H1 (cell line): ENCODE results near the gene CCNH. TPM values are rescaled to one million over a fixed set of nuclear protein-coding genes. Genes with fewer than 3 reads are reported as not detected.

Experiments
- CTCF ChIA-PET: fragments of 300-600 bp; sonication (Branson Sonifier 250); formaldehyde crosslinking; loops from one replicate; lab custom pipeline; 2021; ENCODE audit not compliant: partially characterized antibody; lab: Charles Lee
- POLR2A ChIA-PET: fragments of 300-600 bp; sonication (Branson Sonifier 250); formaldehyde crosslinking; loops from one replicate; lab custom pipeline; 2021; ENCODE audit warnings: inconsistent platforms; ENCODE audit not compliant: partially characterized antibody; lab: Charles Lee
- DNase-seq, 2 experiments: peaks; one replicate each; pipeline versions ENCODE4 v3.0.0 to v3.0.0-alpha.2; 2010 to 2022; ENCODE audit warnings: low spot score in 2 of 2, low read depth in 1 of 2, mixed read lengths in 1 of 2
- FAIRE-seq: peaks from 2 replicates; lab custom pipeline; 2011; peaks lifted over from hg19 to GRCh38; lab: Jason Lieb, UNC
- H2AFZ ChIP-seq: 2 replicates; pipeline ENCODE4 v1.8.1; 2012; ENCODE audit warnings: low read length, inconsistent platforms
- H2AK5ac ChIP-seq: 2 replicates; pipeline ENCODE4 v1.6.1; 2013; ENCODE audit warnings: low read depth, low read length
- H2BK120ac ChIP-seq: replicated peaks from 2 replicates; pipeline ENCODE3; 2013; ENCODE audit warnings: low read depth, low read length, inconsistent platforms
- H2BK12ac ChIP-seq: 2 replicates; pipeline ENCODE4 v1.6.1; 2013; ENCODE audit warnings: low read depth, low read length
- H2BK15ac ChIP-seq: 2 replicates; pipeline ENCODE4 v1.6.1; 2013; ENCODE audit warnings: low read length
- H2BK20ac ChIP-seq: 2 replicates; pipeline ENCODE4 v1.6.1; 2013; ENCODE audit warnings: low read length
- H2BK5ac ChIP-seq: 2 replicates; pipeline ENCODE4 v1.6.1; 2013; ENCODE audit warnings: low read depth, low read length
- H3K14ac ChIP-seq: 2 replicates; pipeline ENCODE4 v1.6.1; 2013; ENCODE audit warnings: inconsistent platforms; ENCODE audit not compliant: insufficient read length
- H3K18ac ChIP-seq: 2 replicates; pipeline ENCODE4 v1.6.1; 2013; ENCODE audit warnings: low read length; ENCODE audit errors: extremely low read depth
- H3K23ac ChIP-seq: 2 replicates; pipeline ENCODE4 v1.6.1; 2013; ENCODE audit warnings: inconsistent platforms; ENCODE audit not compliant: insufficient read length
- H3K23me2 ChIP-seq: 2 replicates; pipeline ENCODE4 v1.6.1; 2013; ENCODE audit warnings: low read depth, low read length
- H3K27ac ChIP-seq: 2 replicates; pipeline ENCODE4 v1.6.1; 2011; ENCODE audit warnings: low read depth, low read length, inconsistent platforms
- H3K27me3 ChIP-seq, 4 experiments: replicated peaks in 1 of 4; 1 replicate in 1 of 4; 2 replicates in 3 of 4; pipeline versions ENCODE4 v1.6.1 to v1.8.1; 2011 to 2013; ENCODE audit warnings: low read length in 3 of 4, mild to moderate bottlenecking in 3 of 4, inconsistent platforms in 2 of 4, mixed read lengths in 2 of 4, moderate library complexity in 1 of 4; ENCODE audit not compliant: control insufficient read depth in 3 of 4, insufficient read depth in 3 of 4; ENCODE audit errors: extremely low read depth in 1 of 4
- H3K36me3 ChIP-seq, 4 experiments: 2 replicates each; pipeline versions ENCODE4 v1.6.1 to v1.8.1; 2011 to 2013; ENCODE audit warnings: mild to moderate bottlenecking in 4 of 4, low read length in 3 of 4, moderate library complexity in 2 of 4, control low read depth in 1 of 4, inconsistent platforms in 1 of 4; ENCODE audit not compliant: insufficient read depth in 4 of 4, control insufficient read depth in 2 of 4
- H3K4ac ChIP-seq: replicated peaks from 2 replicates; pipeline ENCODE3; 2013; ENCODE audit warnings: low read length, low read depth, mixed read lengths, inconsistent platforms; ENCODE audit not compliant: insufficient read length
- H3K4me1 ChIP-seq, 4 experiments: replicated peaks in 1 of 4; 1 replicate in 1 of 4; 2 replicates in 3 of 4; pipeline versions ENCODE4 v1.6.1 to v1.8.1; 2011 to 2013; ENCODE audit warnings: low read length in 3 of 4, inconsistent platforms in 2 of 4, mixed read lengths in 1 of 4; ENCODE audit not compliant: insufficient read depth in 4 of 4, control insufficient read depth in 3 of 4
- H3K4me2 ChIP-seq, 2 experiments: 2 replicates each; pipeline versions ENCODE4 v1.6.1 to v1.8.1; 2011 to 2013; ENCODE audit warnings: low read depth in 2 of 2, low read length in 2 of 2, control low read depth in 1 of 2, inconsistent platforms in 1 of 2, mild to moderate bottlenecking in 1 of 2; ENCODE audit not compliant: insufficient read depth in 1 of 2
- H3K4me3 ChIP-seq, 4 experiments: fragments of 200-600, 300-600 bp in 1 of 4; sonication (generic), shearing (Covaris generic), sonication (Bioruptor Twin) in 1 of 4; 2 replicates each; pipeline versions ENCODE4 v1.5.1 to v1.8.1; 2011 to 2016; ENCODE audit warnings: low read length in 4 of 4, low read depth in 3 of 4, control low read depth in 2 of 4, inconsistent platforms in 2 of 4, mild to moderate bottlenecking in 2 of 4, mixed read lengths in 1 of 4, moderate library complexity in 1 of 4; ENCODE audit not compliant: insufficient read depth in 2 of 4; ENCODE audit errors: extremely low read depth in 1 of 4
- H3K56ac ChIP-seq: replicated peaks from 2 replicates; pipeline ENCODE3; 2013; ENCODE audit warnings: low read depth, mild to moderate bottlenecking, mixed read lengths, low read length, inconsistent platforms; ENCODE audit not compliant: insufficient read length
- H3K79me1 ChIP-seq: 2 replicates; pipeline ENCODE4 v1.6.1; 2013; ENCODE audit warnings: low read depth, low read length, control low read depth
- H3K79me2 ChIP-seq, 2 experiments: 2 replicates each; pipeline versions ENCODE4 v1.6.1 to v1.8.1; 2012 to 2013; ENCODE audit warnings: low read length in 2 of 2, mild to moderate bottlenecking in 2 of 2, inconsistent platforms in 1 of 2; ENCODE audit not compliant: insufficient read depth in 2 of 2, control insufficient read depth in 1 of 2
- H3K9ac ChIP-seq, 4 experiments: replicated peaks in 1 of 4; 1 replicate in 1 of 4; 2 replicates in 3 of 4; pipeline versions ENCODE4 v1.6.1 to v1.8.1; 2011 to 2013; ENCODE audit warnings: low read depth in 3 of 4, low read length in 3 of 4, control low read depth in 2 of 4, mild to moderate bottlenecking in 2 of 4, moderate library complexity in 2 of 4, inconsistent platforms in 1 of 4; ENCODE audit errors: extremely low read depth in 1 of 4
- H3K9me3 ChIP-seq, 2 experiments: 2 replicates each; pipeline versions ENCODE4 v1.6.1 to v1.8.1; 2012 to 2013; ENCODE audit warnings: mild to moderate bottlenecking in 2 of 2, moderate library complexity in 2 of 2, control low read depth in 1 of 2, inconsistent platforms in 1 of 2, low read depth in 1 of 2, low read length in 1 of 2, mixed read lengths in 1 of 2; ENCODE audit not compliant: insufficient read depth in 2 of 2
- H4K20me1 ChIP-seq, 2 experiments: replicated peaks in 1 of 2; 2 replicates each; pipeline versions ENCODE3 to v1.8.1; 2011 to 2013; ENCODE audit warnings: inconsistent platforms in 2 of 2, low read length in 2 of 2, mild to moderate bottlenecking in 1 of 2; ENCODE audit not compliant: insufficient read depth in 2 of 2, control insufficient read depth in 1 of 2
- H4K5ac ChIP-seq: 2 replicates; pipeline ENCODE4 v1.6.1; 2013; ENCODE audit warnings: low read length, low read depth, mixed read lengths, inconsistent platforms; ENCODE audit not compliant: insufficient read length
- H4K8ac ChIP-seq: 2 replicates; pipeline ENCODE4 v1.8.0; 2013; ENCODE audit warnings: mild to moderate bottlenecking, moderate library complexity, low read length, inconsistent platforms; ENCODE audit not compliant: insufficient read depth; ENCODE audit errors: extremely low read depth
- H4K91ac ChIP-seq: replicated peaks from 2 replicates; pipeline ENCODE3; 2013; ENCODE audit warnings: low read length, mixed read lengths, inconsistent platforms; ENCODE audit not compliant: insufficient read length
- BCL11A ChIP-seq, 2 experiments: IDR thresholded peaks; one replicate each; pipeline ENCODE4 v1.6.1; 2011; ENCODE audit warnings: low read depth in 2 of 2, low read length in 2 of 2, mild to moderate bottlenecking in 2 of 2
- CEBPB ChIP-seq: IDR thresholded peaks from 2 replicates; pipeline ENCODE4 v1.6.1; 2012; ENCODE audit warnings: low read depth, low read length
- HDAC2 ChIP-seq, 2 experiments: fragments of 300-600 bp in 1 of 2; sonication (generic) in 1 of 2; IDR thresholded peaks; 2 replicates each; pipeline ENCODE4 v1.6.1; 2011 to 2012; ENCODE audit warnings: low read depth in 2 of 2, low read length in 2 of 2, mild to moderate bottlenecking in 2 of 2, moderate library complexity in 2 of 2, borderline replicate concordance in 1 of 2, inconsistent platforms in 1 of 2
- HDAC6 ChIP-seq: IDR thresholded peaks from one replicate; pipeline ENCODE4 v1.7.1; 2012; ENCODE audit warnings: low read depth, mild to moderate bottlenecking, inconsistent platforms, low read length, moderate library complexity
- RNF2 ChIP-seq: fragments of 200-900, 300-1000 bp; sonication (generic); IDR thresholded peaks from 2 replicates; pipeline ENCODE4 v1.7.1; 2016; ENCODE audit warnings: borderline replicate concordance, low read depth, mild to moderate bottlenecking, antibody characterized with exemption, low read length; ENCODE audit not compliant: poor library complexity, severe bottlenecking; ENCODE audit errors: missing control alignments
- SP1 ChIP-seq: IDR thresholded peaks from 2 replicates; pipeline ENCODE4 v1.6.1; 2011; ENCODE audit warnings: low read depth, low read length
- WGBS, 2 experiments: shearing (Covaris generic) in 1 of 2; methylation state at CpG; one replicate each; pipeline versions ENCODE4 v1.1.6 to v1.1.7; 2013 to 2015; ENCODE audit warnings: low lambda C conversion rate in 2 of 2, mixed read lengths in 2 of 2, inconsistent platforms in 1 of 2, low coverage in 1 of 2, missing lambda C conversion rate in 1 of 2; ENCODE audit not compliant: insufficient replicate concordance in 2 of 2, insufficient coverage in 1 of 2, insufficient read length in 1 of 2; ENCODE audit errors: extremely low coverage in 1 of 2, missing lambda C conversion rate in 1 of 2; 5-methylcytosine and 5-hydroxymethylcytosine counted together
- polyA plus RNA-seq, 7 experiments: library from polyadenylated mRNA; depleted of rRNA in 3 of 7; stranded (reverse) in 5 of 7; unstranded in 2 of 7; fragments of >200 nt in 5 of 7; fragments of 200-250 nt in 2 of 7; gene quantifications; 1 replicate in 5 of 7; 2 replicates in 1 of 7; 4 replicates in 1 of 7; pipeline versions ENCODE4 v1.2.1 to v1.2.3, GENCODE V29; 2011 to 2013; ENCODE audit warnings: missing spikeins in 2 of 7, mixed read lengths in 2 of 7
- total RNA-seq: library from RNA; stranded (reverse); fragmentation: NEBNext Ultra II Directional; extraction: Animal tissue kit (Norgen Biotek cat#: 25700); gene quantifications from 2 replicates; pipeline ENCODE4 v1.2.1, GENCODE V29; 2021

CCNH gene
- total and polyA plus RNA-seq, 2 of the 8 experiments (the other 6 are each of a cell fraction or from before 2014, with no cell fraction given) = 38.2 to 41.8 TPM

DNA sequence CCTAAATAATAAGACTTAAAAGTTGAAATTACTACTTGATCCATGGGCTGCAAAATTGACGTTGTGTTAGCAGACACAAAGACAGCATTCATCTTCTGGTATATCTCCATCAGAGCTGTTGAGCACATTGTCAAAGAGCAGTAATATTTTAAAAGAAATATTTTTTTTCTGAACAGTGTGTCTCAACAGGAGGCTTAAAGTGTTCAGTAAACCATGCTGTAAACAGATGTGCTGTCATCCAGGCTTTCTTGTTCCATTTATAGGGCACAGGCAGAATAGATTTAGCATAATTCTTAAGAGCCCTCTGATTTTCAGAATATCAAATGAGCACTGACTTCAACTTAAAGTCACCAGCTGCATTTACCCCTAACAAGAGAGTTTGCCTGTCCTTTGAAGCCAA lies 29.7 kb upstream of the CCNH start:
- H3K4me3 ChIP-seq = no peak overlapping the region
- H3K18ac ChIP-seq = no peak overlapping the region
- H2AK5ac ChIP-seq = no peak overlapping the region
- H2BK15ac ChIP-seq = no peak overlapping the region
- H2BK5ac ChIP-seq = no peak overlapping the region
- no peaks in the 10 kb centered on the region for H3K9me3 ChIP-seq
- FAIRE-seq (no peak), DNase-seq (no peak)
- no peaks in the 10 kb centered on the region for H3K79me1 ChIP-seq
- H3K9ac ChIP-seq = no peak overlapping the region
- no peak overlapping the region for H3K4ac ChIP-seq
- H3K23ac ChIP-seq = no peak overlapping the region
- H3K4me1 ChIP-seq = no peaks in the 10 kb centered on the region
- no peaks in the 10 kb centered on the region for H3K23me2 ChIP-seq
- 92% methylated on average over 1 of the region's 1 CpG; no CpG with 5 or more reads in 1 of the 2 experiments for WGBS, 2 experiments
- H2BK20ac ChIP-seq = no peak overlapping the region
- H4K91ac ChIP-seq = no peak overlapping the region
- POLR2A ChIA-PET = no interaction called here
- no peak overlapping the region for H4K5ac ChIP-seq
- H3K79me2 ChIP-seq = no peaks in the 10 kb centered on the region
- no peak overlapping the region for H3K56ac ChIP-seq
- TF ChIP-seq RNF2 (no peak), SP1 (no peak), HDAC2 (IDR thresholded peaks at IDR 0.05; ENCODE audit: borderline replicate concordance in 1 of 2, low read depth in 2 of 2, low read length in 2 of 2) (no peak), HDAC6 (no peak), CEBPB (no peak), BCL11A (IDR thresholded peaks at IDR 0.05; ENCODE audit: low read depth in 2 of 2, low read length in 2 of 2) (no peak)
- H3K27me3 ChIP-seq = no peaks in the 10 kb centered on the region
- H4K20me1 ChIP-seq = no peaks in the 10 kb centered on the region
- H2BK120ac ChIP-seq = no peak overlapping the region
- H3K36me3 ChIP-seq = no peaks in the 10 kb centered on the region
- H2BK12ac ChIP-seq = no peak overlapping the region
- H3K14ac ChIP-seq = no peak overlapping the region
- no peak overlapping the region for H2AFZ ChIP-seq
- no peak overlapping the region for H3K4me2 ChIP-seq
- CTCF ChIA-PET = no interaction called here
- no peak overlapping the region for H3K27ac ChIP-seq
- H4K8ac ChIP-seq = no peak overlapping the region
